HG03103 (cell line): Measurements from ENCODE around the gene CD200R1L.
A peak's percentile ranks its signal among the peaks of the same experiment; 100 is the strongest.

Source experiments
- ATAC-seq: cut with Tn5 transposase; IDR thresholded peaks from one replicate; pipeline ENCODE4 v1.9.1; 2021; ENCODE audit warnings: low read depth; ENCODE audit not compliant: unreplicated experiment

Gene CD200R1L

GRCh38 chr3:112822064-112823055 is 24.3 kb downstream of the CD200R1L start:
- no peak for ATAC-seq

- no peak for ATAC-seq
Measured at GRCh38 chr3:112818289-112818688, 28.4 kb downstream of the CD200R1L start.

GRCh38 chr3:112817797-112818196 is 28.9 kb downstream of the CD200R1L start:
- ATAC-seq, result no peak

- ATAC-seq, result no peak
Measured at GRCh38 chr3:112817271-112817670, 29.4 kb downstream of the CD200R1L start.

- no peak for ATAC-seq
Measured at GRCh38 chr3:112815981-112816380, 30.7 kb downstream of the CD200R1L start.

GRCh38 chr3:112814266-112814665 is 32.4 kb downstream of the CD200R1L start:
- ATAC-seq, result no peak

GRCh38 chr3:112813723-112814171 is 32.9 kb downstream of the CD200R1L start:
- peak; percentile 74 for ATAC-seq

- ATAC-seq, result no peak
Measured at GRCh38 chr3:112813016-112813415, 33.6 kb downstream of the CD200R1L start.

GRCh38 chr3:112811917-112812660 is 34.6 kb downstream of the CD200R1L start:
- no peak for ATAC-seq

GRCh38 chr3:112811131-112811884 is 35.4 kb downstream of the CD200R1L start:
- ATAC-seq, result no peak

- no peak for ATAC-seq
Measured at GRCh38 chr3:112810561-112810960, 36.1 kb downstream of the CD200R1L start.

GRCh38 chr3:112808136-112808535 is 38.5 kb downstream of the CD200R1L start:
- ATAC-seq, result no peak

GRCh38 chr3:112807685-112808084 is 39.0 kb downstream of the CD200R1L start:
- ATAC-seq, result no peak

GRCh38 chr3:112806903-112807302 is 39.8 kb downstream of the CD200R1L start:
- ATAC-seq, result no peak

GRCh38 chr3:112805126-112805525 is 41.5 kb downstream of the CD200R1L start:
- no peak for ATAC-seq

- no peak for ATAC-seq
Measured at GRCh38 chr3:112804021-112804420, 42.6 kb downstream of the CD200R1L start.

GRCh38 chr3:112803467-112803866 is 43.2 kb downstream of the CD200R1L start:
- no peak for ATAC-seq

- ATAC-seq, result no peak
Measured at GRCh38 chr3:112802338-112802737, 44.3 kb downstream of the CD200R1L start.

GRCh38 chr3:112799946-112800345 is 46.7 kb downstream of the CD200R1L start:
- no peak for ATAC-seq

GRCh38 chr3:112794622-112795172 is 52.0 kb downstream of the CD200R1L start:
- no peak for ATAC-seq
